HCT116 (cell line): ENCODE results near the gene METTL6. TPM values are rescaled to one million over a fixed set of nuclear protein-coding genes. Genes with fewer than 3 reads are reported as not detected.

Source experiments
- ATAC-seq: fragments of 200-7000 bp; cut with Tn5 transposase; 2 replicates; pipeline ENCODE4 v1.9.1; 2020; ENCODE audit warnings: mild to moderate bottlenecking, moderate library complexity
- BruUV-seq: library from RNA; stranded (reverse); fragments of 400-500 nt; replicated peaks from 2 replicates; lab custom pipeline; 2021; lab: Mats Ljungman, UMichigan
- CTCF ChIA-PET: fragments of 300-600 bp; sonication (Branson Sonifier 250); formaldehyde crosslinking; loops from one replicate; lab custom pipeline; 2021; ENCODE audit warnings: antibody characterized with exemption; lab: Charles Lee
- POLR2A ChIA-PET: fragments of 300-600, 350-600 bp; sonication (Branson Sonifier 250); formaldehyde crosslinking; loops from one replicate; lab custom pipeline; 2021; ENCODE audit warnings: antibody characterized with exemption; lab: Charles Lee
- RAD21 ChIA-PET, 2 experiments: fragments of 300-600 bp; sonication (Branson Sonifier 250); formaldehyde crosslinking; loops; one replicate each; lab custom pipeline; 2023; ENCODE audit warnings: low total read pairs in 2 of 2; ENCODE audit not compliant: uncharacterized antibody in 2 of 2, unreplicated experiment in 2 of 2, low non-redundant PET in 1 of 2; lab: Charles Lee
- DNase-seq: peaks from one replicate; pipeline ENCODE4 v3.0.0-alpha.2; 2010; ENCODE audit warnings: low read depth, low spot score
- H2AFZ ChIP-seq: fragments of 200-600 bp; shearing (Covaris generic), sonication (generic); 2 replicates; pipeline ENCODE4 v1.6.1; 2017; ENCODE audit warnings: low read depth, mixed run types, mixed read lengths, antibody characterized with exemption, low read length; ENCODE audit not compliant: poor library complexity, severe bottlenecking
- H3K27ac ChIP-seq: 2 replicates; pipeline ENCODE4 v1.5.1; 2012; ENCODE audit warnings: low read depth, low read length
- H3K27me3 ChIP-seq: fragments of 200-600 bp; sonication (generic); 2 replicates; pipeline ENCODE4 v1.6.1; 2016; ENCODE audit warnings: mixed run types, low read length, mixed read lengths; ENCODE audit not compliant: insufficient read depth
- H3K36me3 ChIP-seq, 2 experiments: fragments of 200-500 bp in 1 of 2; fragments of 200-600 bp in 1 of 2; sonication (Bioruptor generic) in 1 of 2; sonication (generic) in 1 of 2; 2 replicates each; pipeline versions ENCODE4 v1.5.1 to v1.6.1; 2014 to 2016; ENCODE audit warnings: low read length in 2 of 2, inconsistent platforms in 1 of 2, mixed read lengths in 1 of 2, mixed run types in 1 of 2; ENCODE audit not compliant: insufficient read depth in 2 of 2, control insufficient read depth in 1 of 2
- H3K4me1 ChIP-seq, 2 experiments: fragments of 200-600 bp in 1 of 2; sonication (generic) in 1 of 2; 2 replicates each; pipeline versions ENCODE4 v1.5.1 to v1.6.1; 2012 to 2017; ENCODE audit warnings: low read length in 2 of 2, inconsistent platforms in 1 of 2, mild to moderate bottlenecking in 1 of 2, mixed read lengths in 1 of 2, mixed run types in 1 of 2, moderate library complexity in 1 of 2; ENCODE audit not compliant: insufficient read depth in 2 of 2, control insufficient read depth in 1 of 2
- H3K4me2 ChIP-seq: fragments of 200-600 bp; sonication (generic); 2 replicates; pipeline ENCODE4 v1.6.1; 2017; ENCODE audit warnings: mixed run types, low read length, mixed read lengths
- H3K4me3 ChIP-seq, 2 experiments: fragments of 200-600 bp in 1 of 2; sonication (generic) in 1 of 2; replicated peaks in 1 of 2; 2 replicates each; pipeline ENCODE4 v1.5.1; 2011 to 2016; ENCODE audit warnings: low read length in 2 of 2, control low read depth in 1 of 2, low read depth in 1 of 2, mild to moderate bottlenecking in 1 of 2, mixed read lengths in 1 of 2, mixed run types in 1 of 2
- H3K79me2 ChIP-seq: fragments of 200-600 bp; sonication (generic); 2 replicates; pipeline ENCODE4 v1.6.1; 2017; ENCODE audit warnings: mild to moderate bottlenecking, mixed run types, low read length, moderate library complexity, mixed read lengths; ENCODE audit not compliant: insufficient read depth
- H3K9ac ChIP-seq: fragments of 200-600 bp; sonication (generic); 2 replicates; pipeline ENCODE4 v1.6.1; 2016; ENCODE audit warnings: low read length, mixed read lengths
- H3K9me2 ChIP-seq: fragments of 200-600 bp; sonication (generic), shearing (Covaris generic); 2 replicates; pipeline ENCODE4 v1.6.1; 2017; ENCODE audit warnings: mixed run types, mild to moderate bottlenecking, moderate library complexity; ENCODE audit not compliant: insufficient read depth
- H3K9me3 ChIP-seq, 2 experiments: fragments of 200-500 bp in 1 of 2; fragments of 200-600 bp in 1 of 2; sonication (Bioruptor generic) in 1 of 2; sonication (generic) in 1 of 2; 2 replicates each; pipeline ENCODE4 v1.6.1; 2014 to 2017; ENCODE audit warnings: low read length in 2 of 2, mixed read lengths in 2 of 2, inconsistent platforms in 1 of 2, low read depth in 1 of 2, mild to moderate bottlenecking in 1 of 2, mixed run types in 1 of 2, moderate library complexity in 1 of 2; ENCODE audit not compliant: control insufficient read depth in 1 of 2, insufficient read depth in 1 of 2
- H4K20me1 ChIP-seq: fragments of 200-600 bp; sonication (generic), shearing (Covaris generic); 2 replicates; pipeline ENCODE4 v1.6.1; 2017; ENCODE audit warnings: mixed run types, mild to moderate bottlenecking, moderate library complexity; ENCODE audit not compliant: insufficient read depth
- CBX3 ChIP-seq: IDR thresholded peaks from 2 replicates; pipeline ENCODE4 v1.6.1; 2012; ENCODE audit warnings: low read depth
- CEBPB ChIP-seq: IDR thresholded peaks from 2 replicates; pipeline ENCODE4 v1.6.1; 2012; ENCODE audit warnings: low read depth
- CTCF ChIP-seq, 3 experiments: fragments of 200-600 bp in 1 of 3; sonication (generic) in 1 of 3; IDR thresholded peaks in 2 of 3; conservative IDR thresholded peaks in 1 of 3; 2 replicates each; pipeline ENCODE4 v1.5.1; 2012 to 2017; ENCODE audit warnings: low read depth in 2 of 3, low read length in 2 of 3, antibody characterized with exemption in 1 of 3, borderline replicate concordance in 1 of 3, control low read depth in 1 of 3, mild to moderate bottlenecking in 1 of 3, mixed read lengths in 1 of 3, mixed run types in 1 of 3, moderate library complexity in 1 of 3; ENCODE audit not compliant: insufficient read depth in 1 of 3
- ELF1 ChIP-seq: IDR thresholded peaks from 2 replicates; pipeline ENCODE4 v1.6.1; 2012; ENCODE audit warnings: low read depth, borderline replicate concordance
- EZH2 ChIP-seq: fragments of 200-600 bp; sonication (generic); IDR thresholded peaks from 2 replicates; pipeline ENCODE4 v1.6.1; 2017; ENCODE audit warnings: antibody characterized with exemption, mixed run types
- EZH2phosphoT487 ChIP-seq: fragments of 200-600 bp; IDR thresholded peaks from 2 replicates; pipeline ENCODE4 v1.6.1; 2018; ENCODE audit warnings: antibody characterized with exemption, borderline replicate concordance
- POLR2A ChIP-seq: IDR thresholded peaks from 2 replicates; pipeline ENCODE4 v1.7.0; 2011; ENCODE audit warnings: borderline replicate concordance; ENCODE audit not compliant: insufficient read depth, insufficient read length; ENCODE audit errors: extremely low read depth
- POLR2AphosphoS5 ChIP-seq: IDR thresholded peaks from 2 replicates; pipeline ENCODE4 v1.6.1; 2011; ENCODE audit warnings: mild to moderate bottlenecking, low read depth, low read length, moderate library complexity
- RAD21 ChIP-seq: IDR thresholded peaks from 2 replicates; pipeline ENCODE4 v1.6.1; 2012; ENCODE audit warnings: low read depth, mild to moderate bottlenecking
- REST ChIP-seq: IDR thresholded peaks from 2 replicates; pipeline ENCODE4 v1.6.1; 2012; ENCODE audit warnings: low read depth
- SIN3A ChIP-seq: IDR thresholded peaks from 2 replicates; pipeline ENCODE4 v1.6.1; 2012; ENCODE audit warnings: low read depth
- SRF ChIP-seq: IDR thresholded peaks from 2 replicates; pipeline ENCODE4 v1.6.1; 2012; ENCODE audit warnings: low read depth
- TCF7L2 ChIP-seq: IDR thresholded peaks from 2 replicates; pipeline ENCODE4 v1.7.0; 2011; ENCODE audit warnings: borderline replicate concordance, inconsistent platforms; ENCODE audit not compliant: insufficient read depth, insufficient read length; ENCODE audit errors: extremely low read depth
- ZBTB33 ChIP-seq: IDR thresholded peaks from 2 replicates; pipeline ENCODE4 v1.6.1; 2011; ENCODE audit warnings: mild to moderate bottlenecking, low read length, moderate library complexity; ENCODE audit not compliant: insufficient replicate concordance; ENCODE audit errors: extremely low read depth
- ZFX ChIP-seq: fragments of 450-650 bp; IDR thresholded peaks from 2 replicates; pipeline ENCODE4 v1.6.1; 2017
- ZNF274 ChIP-seq: fragments of 200-500 bp; sonication (Bioruptor generic); IDR thresholded peaks from 2 replicates; pipeline ENCODE4 v1.6.1; 2014; ENCODE audit warnings: mild to moderate bottlenecking, low read depth, low read length, inconsistent platforms
- intact Hi-C: fragments of 100-400 bp; cut with micrococcal nuclease; formaldehyde crosslinking; loops from 2 replicates; pipeline ENCODE4 v1.10.0; 2022
- total RNA-seq: library from RNA; stranded (reverse); gene quantifications from one replicate; pipeline ENCODE4 v1.2.1, GENCODE V29; 2021; ENCODE audit not compliant: unreplicated experiment

METTL6 gene
- total RNA-seq, 1 experiment from 2014 or later: 14.7 TPM

GRCh38 chr3:15470849-15471248, 43.5 kb upstream of the METTL6 start:
- Histone ChIP-seq H3K9ac (no peak overlapping the region), H3K36me3 (no peaks in the 10 kb centered on the region), H3K9me3 (no peaks in the 10 kb centered on the region), H3K4me2 (no peak overlapping the region), H3K9me2 (no peaks in the 10 kb centered on the region), H3K79me2 (no peaks in the 10 kb centered on the region), H3K4me1 (no peaks in the 10 kb centered on the region), H3K27me3 (no peaks in the 10 kb centered on the region), H4K20me1 (no peaks in the 10 kb centered on the region), H3K27ac (no peak overlapping the region), H3K4me3 (no peak overlapping the region), H2AFZ (no peak overlapping the region)
- DNase-seq (no peak), ATAC-seq (no peak)
- TF ChIP-seq REST: no peak
- TF ChIP-seq EZH2phosphoT487: no peak
- no peak for TF ChIP-seq RAD21
- TF ChIP-seq ELF1: no peak
- no peak for TF ChIP-seq POLR2A
- TF ChIP-seq POLR2AphosphoS5: no peak
- TF ChIP-seq SRF: no peak
- TF ChIP-seq CEBPB: no peak
- no peak for TF ChIP-seq TCF7L2
- TF ChIP-seq ZBTB33: no peak
- no peak for TF ChIP-seq ZFX
- no peak for TF ChIP-seq CTCF (IDR thresholded peaks at IDR 0.05 in 2 of 3, conservative IDR thresholded peaks at IDR 0.05 in 1 of 3; ENCODE audit: borderline replicate concordance in 1 of 3, insufficient read depth in 1 of 3, low read depth in 2 of 3, low read length in 2 of 3)
- no peak for TF ChIP-seq SIN3A
- TF ChIP-seq ZNF274: no peak
- no peak for TF ChIP-seq EZH2
- no peak for TF ChIP-seq CBX3
- no TSS peak for BruUV-seq
- ChIA-PET RAD21 (no interaction called here), CTCF (no interaction called here), POLR2A (no interaction called here)
- intact Hi-C loops: no loop called here
